Keratinocyte (primary cell): Measurements from ENCODE around the gene RABL3. TPM values are rescaled to one million over a fixed set of nuclear protein-coding genes. Genes with fewer than 3 reads are reported as not detected.

Experiments used
- DNase-seq: peaks from one replicate; pipeline ENCODE4 v3.0.0-alpha.2; 2011; ENCODE audit warnings: low read depth, missing footprints, low spot score
- FAIRE-seq: peaks from 2 replicates; lab custom pipeline; 2011; peaks lifted over from hg19 to GRCh38; lab: Jason Lieb, UNC
- H2AFZ ChIP-seq: 2 replicates; pipeline ENCODE4 v1.6.0; 2012; ENCODE audit warnings: low read length, control low read depth, inconsistent platforms; ENCODE audit not compliant: control insufficient read depth
- H3K27ac ChIP-seq: 2 replicates; pipeline ENCODE4 v1.5.1; 2011; ENCODE audit warnings: low read length; ENCODE audit not compliant: control insufficient read depth, insufficient read depth
- H3K27me3 ChIP-seq: 3 replicates; pipeline ENCODE4 v1.6.0; 2011; ENCODE audit warnings: low read length; ENCODE audit not compliant: control insufficient read depth, insufficient read depth; ENCODE audit errors: extremely low read depth
- H3K36me3 ChIP-seq, 2 experiments: 2 replicates in 1 of 2; 3 replicates in 1 of 2; pipeline ENCODE4 v1.5.1; 2011; ENCODE audit warnings: low read length in 2 of 2, mild to moderate bottlenecking in 1 of 2; ENCODE audit not compliant: control insufficient read depth in 2 of 2, insufficient read depth in 2 of 2; ENCODE audit errors: extremely low read depth in 1 of 2
- H3K4me1 ChIP-seq: 3 replicates; pipeline ENCODE4 v1.5.1; 2011; ENCODE audit warnings: low read length; ENCODE audit not compliant: control insufficient read depth, insufficient read depth; ENCODE audit errors: extremely low read depth
- H3K4me2 ChIP-seq: 3 replicates; pipeline ENCODE4 v1.6.0; 2011; ENCODE audit warnings: low read depth, low read length; ENCODE audit not compliant: control insufficient read depth, insufficient read depth; ENCODE audit errors: extremely low read depth
- H3K4me3 ChIP-seq, 3 experiments: fragments of 200-600 bp in 1 of 3; sonication (generic) in 1 of 3; 2 replicates in 2 of 3; 3 replicates in 1 of 3; pipeline ENCODE4 v1.5.1; 2011 to 2016; ENCODE audit warnings: low read length in 3 of 3, mild to moderate bottlenecking in 3 of 3, control low read depth in 2 of 3, inconsistent platforms in 1 of 3, low read depth in 1 of 3, mixed read lengths in 1 of 3, mixed run types in 1 of 3, moderate library complexity in 1 of 3; ENCODE audit not compliant: control insufficient read depth in 2 of 3, insufficient read depth in 2 of 3; ENCODE audit errors: extremely low read depth in 1 of 3
- H3K79me2 ChIP-seq: 2 replicates; pipeline ENCODE4 v1.6.0; 2012; ENCODE audit warnings: low read length; ENCODE audit not compliant: control insufficient read depth, insufficient read depth
- H3K9ac ChIP-seq: 3 replicates; pipeline ENCODE4 v1.6.0; 2011; ENCODE audit warnings: low read length; ENCODE audit not compliant: control insufficient read depth, insufficient read depth; ENCODE audit errors: extremely low read depth
- H3K9me1 ChIP-seq: 3 replicates; pipeline ENCODE4 v1.6.0; 2011; ENCODE audit warnings: low read length; ENCODE audit not compliant: control insufficient read depth, insufficient read depth; ENCODE audit errors: extremely low read depth
- H3K9me3 ChIP-seq: 2 replicates; pipeline ENCODE4 v1.5.1; 2012; ENCODE audit warnings: low read depth, low read length; ENCODE audit not compliant: control insufficient read depth
- H4K20me1 ChIP-seq: 3 replicates; pipeline ENCODE4 v1.6.0; 2011; ENCODE audit warnings: low read length; ENCODE audit not compliant: control insufficient read depth, insufficient read depth; ENCODE audit errors: extremely low read depth
- EZH2 ChIP-seq: IDR thresholded peaks from one replicate; pipeline ENCODE4 v1.6.1; 2012; ENCODE audit warnings: inconsistent platforms, mild to moderate bottlenecking, low read length, moderate library complexity
- dilution Hi-C: fragments of 300-500 bp; cut with MboI; formaldehyde crosslinking; loops from one replicate; pipeline ENCODE4 v1.7.0; 2020; ENCODE audit warnings: low sequenced_read_pairs; ENCODE audit not compliant: extremely low pct_ligation_motif_present
- polyA plus RNA-seq, 5 experiments: library from polyadenylated mRNA; depleted of rRNA in 3 of 5; stranded (reverse) in 3 of 5; stranded (forward) in 1 of 5; unstranded in 1 of 5; fragments of >200 nt; gene quantifications; 1 replicate in 1 of 5; 2 replicates in 3 of 5; 3 replicates in 1 of 5; pipeline versions ENCODE4 v1.2.1 to v1.2.3, GENCODE V29; 2011 to 2012; ENCODE audit warnings: missing spikeins in 2 of 5, low read depth in 1 of 5, low replicate concordance in 1 of 5
- TF ChIP-seq, protein P1 (sequence below), 3 experiments: IDR thresholded peaks in 1 of 3; conservative IDR thresholded peaks in 1 of 3; optimal IDR thresholded peaks in 1 of 3; 2 replicates in 2 of 3; 3 replicates in 1 of 3; pipeline versions ENCODE3 to v1.5.1; 2011; ENCODE audit warnings: low read length in 3 of 3, mild to moderate bottlenecking in 3 of 3, moderate library complexity in 2 of 3, control low read depth in 1 of 3, inconsistent platforms in 1 of 3; ENCODE audit not compliant: insufficient read depth in 2 of 3; ENCODE audit errors: extremely low read depth in 1 of 3

RABL3 gene
- polyA plus RNA-seq, 1 donor (not counting 4 experiments of a cell fraction or from before 2014, with no cell fraction given), result 13.4 TPM

DNA sequence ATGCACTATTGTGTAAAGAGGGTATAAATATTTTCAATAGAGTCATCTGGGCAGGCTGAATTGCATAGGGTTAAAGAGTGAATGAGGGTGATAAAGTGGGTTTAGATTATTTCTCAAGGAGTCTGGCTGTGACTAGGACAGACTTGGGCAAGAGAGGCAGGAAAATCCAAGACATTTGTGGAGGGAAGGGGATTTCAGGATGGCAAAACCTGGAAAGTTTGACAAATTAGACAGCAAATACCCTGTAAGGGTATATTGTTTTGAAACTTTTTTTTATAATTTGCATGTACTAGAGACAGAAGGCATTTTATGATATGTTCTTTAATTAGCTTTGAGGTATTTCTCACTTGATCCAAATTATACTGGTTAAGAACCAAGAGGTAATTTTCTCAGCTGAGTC lies 77.4 kb downstream of the RABL3 start:
- Histone ChIP-seq H3K27ac (no peak overlapping the region), H3K4me1 (no peaks in the 10 kb centered on the region), H3K9me3 (no peaks in the 10 kb centered on the region), H3K9me1 (no peaks in the 10 kb centered on the region), H3K4me3 (no peak overlapping the region), H2AFZ (no peak overlapping the region), H3K9ac (no peak overlapping the region), H3K27me3 (peaks cover 2% of the 10 kb centered on the region), H4K20me1 (no peaks in the 10 kb centered on the region), H3K4me2 (no peak overlapping the region), H3K36me3 (no peaks in the 10 kb centered on the region), H3K79me2 (no peaks in the 10 kb centered on the region)
- dilution Hi-C loops, result no loop called here
- TF ChIP-seq EZH2, result no peak
- TF ChIP-seq, protein P1, sequence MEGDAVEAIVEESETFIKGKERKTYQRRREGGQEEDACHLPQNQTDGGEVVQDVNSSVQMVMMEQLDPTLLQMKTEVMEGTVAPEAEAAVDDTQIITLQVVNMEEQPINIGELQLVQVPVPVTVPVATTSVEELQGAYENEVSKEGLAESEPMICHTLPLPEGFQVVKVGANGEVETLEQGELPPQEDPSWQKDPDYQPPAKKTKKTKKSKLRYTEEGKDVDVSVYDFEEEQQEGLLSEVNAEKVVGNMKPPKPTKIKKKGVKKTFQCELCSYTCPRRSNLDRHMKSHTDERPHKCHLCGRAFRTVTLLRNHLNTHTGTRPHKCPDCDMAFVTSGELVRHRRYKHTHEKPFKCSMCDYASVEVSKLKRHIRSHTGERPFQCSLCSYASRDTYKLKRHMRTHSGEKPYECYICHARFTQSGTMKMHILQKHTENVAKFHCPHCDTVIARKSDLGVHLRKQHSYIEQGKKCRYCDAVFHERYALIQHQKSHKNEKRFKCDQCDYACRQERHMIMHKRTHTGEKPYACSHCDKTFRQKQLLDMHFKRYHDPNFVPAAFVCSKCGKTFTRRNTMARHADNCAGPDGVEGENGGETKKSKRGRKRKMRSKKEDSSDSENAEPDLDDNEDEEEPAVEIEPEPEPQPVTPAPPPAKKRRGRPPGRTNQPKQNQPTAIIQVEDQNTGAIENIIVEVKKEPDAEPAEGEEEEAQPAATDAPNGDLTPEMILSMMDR (optimal IDR thresholded peaks at IDR 0.05 in 1 of 3, IDR thresholded peaks at IDR 0.05 in 1 of 3, conservative IDR thresholded peaks at IDR 0.05 in 1 of 3; ENCODE audit: extremely low read depth in 1 of 3, insufficient read depth in 2 of 3, low read length in 3 of 3), result no peak
- no peak for DNase-seq
- no peak for FAIRE-seq

GRCh38 chr3:120661945-120662344 lies 80.4 kb downstream of the RABL3 start:
- no peak for TF ChIP-seq EZH2
- TF ChIP-seq, protein P1 (optimal IDR thresholded peaks at IDR 0.05 in 1 of 3, IDR thresholded peaks at IDR 0.05 in 1 of 3, conservative IDR thresholded peaks at IDR 0.05 in 1 of 3; ENCODE audit: extremely low read depth in 1 of 3, insufficient read depth in 2 of 3, low read length in 3 of 3), result no peak
- H4K20me1 ChIP-seq, result no peaks in the 10 kb centered on the region
- DNase-seq (no peak), FAIRE-seq (no peak)
- no peak overlapping the region for H2AFZ ChIP-seq
- no peak overlapping the region for H3K9ac ChIP-seq
- no peaks in the 10 kb centered on the region for H3K4me1 ChIP-seq
- H3K4me3 ChIP-seq, result no peak overlapping the region
- no peak overlapping the region for H3K4me2 ChIP-seq
- H3K27ac ChIP-seq, result no peak overlapping the region
- H3K79me2 ChIP-seq, result no peaks in the 10 kb centered on the region
- dilution Hi-C loops, result no loop called here
- H3K9me3 ChIP-seq, result no peaks in the 10 kb centered on the region
- no peaks in the 10 kb centered on the region for H3K36me3 ChIP-seq
- peaks cover 2% of the 10 kb centered on the region for H3K27me3 ChIP-seq
- H3K9me1 ChIP-seq, result no peaks in the 10 kb centered on the region
